ENCODE measurements around the gene NUDCD3.

Gene NUDCD3

GRCh38 chr7:44347546-44348114 is 142.8 kb downstream of the NUDCD3 start:
- no peak for DNase-seq

- DNase-seq, result no peak
These were observed 144.4 kb downstream of the NUDCD3 start for GRCh38 chr7:44346063-44346462.

- DNase-seq, result no peak
These were observed 149.1 kb downstream of the NUDCD3 start for GRCh38 chr7:44341401-44341800.

GRCh38 chr7:44338600-44338999 is 151.9 kb downstream of the NUDCD3 start:
- no peak for DNase-seq

- DNase-seq, result no peak
These were observed 154.0 kb downstream of the NUDCD3 start for GRCh38 chr7:44336491-44336890.

GRCh38 chr7:44335184-44335583 is 155.3 kb downstream of the NUDCD3 start:
- DNase-seq, result no peak

DNA sequence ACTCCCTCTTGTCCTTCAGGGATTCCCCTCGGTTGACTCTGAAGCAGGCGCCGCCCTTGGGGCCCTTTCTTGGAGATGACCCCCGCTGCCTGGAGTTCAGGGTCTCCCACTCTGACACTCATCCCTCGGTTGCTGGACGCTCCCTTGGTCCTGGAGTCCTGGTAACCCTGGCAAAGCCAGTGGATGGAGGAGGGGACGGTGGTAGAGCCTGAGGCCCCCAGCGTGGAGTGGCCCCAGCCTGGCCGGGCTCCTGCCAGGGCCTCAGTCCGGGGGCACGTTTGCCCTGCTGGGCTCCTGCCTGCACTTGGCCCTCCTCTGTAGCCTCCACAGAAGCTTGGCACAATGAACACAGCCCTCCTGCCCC is 155.7 kb downstream of the NUDCD3 start:
- DNase-seq, result no peak

- no peak for DNase-seq
These were observed 156.3 kb downstream of the NUDCD3 start for GRCh38 chr7:44333911-44334733.

GRCh38 chr7:44331682-44332081 is 158.8 kb downstream of the NUDCD3 start:
- no peak for DNase-seq

GRCh38 chr7:44330331-44330730 is 160.1 kb downstream of the NUDCD3 start:
- DNase-seq, result no peak

DNA sequence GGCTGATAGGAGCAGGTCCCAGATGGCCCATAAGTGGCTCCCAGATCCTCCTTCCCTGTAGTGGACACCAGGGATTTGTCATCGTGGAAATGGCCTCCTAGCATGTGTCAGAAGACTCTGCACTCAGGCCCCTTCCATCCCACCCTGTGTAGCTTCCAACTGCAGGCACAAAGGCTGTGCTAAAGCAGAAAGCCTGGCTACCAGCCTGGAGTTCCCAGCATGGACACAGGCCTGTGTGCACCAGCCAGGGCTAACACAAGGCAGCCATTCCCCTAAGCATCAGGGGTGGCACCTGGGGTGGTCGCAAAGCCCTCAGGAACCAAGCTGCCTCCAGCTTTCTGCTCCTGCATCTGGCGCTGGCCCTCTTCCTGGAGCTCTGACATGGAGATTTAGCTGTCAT is 160.6 kb downstream of the NUDCD3 start:
- DNase-seq, result no peak
